ENCODE data around the gene PDE10A. TPM values are rescaled to one million over a fixed set of nuclear protein-coding genes. Genes with fewer than 3 reads are reported as not detected.

Gene PDE10A
- total and polyA plus RNA-seq, 2 of the 4 experiments (the other 2 are of a cell fraction): 3.4 to 12.4 TPM

DNA sequence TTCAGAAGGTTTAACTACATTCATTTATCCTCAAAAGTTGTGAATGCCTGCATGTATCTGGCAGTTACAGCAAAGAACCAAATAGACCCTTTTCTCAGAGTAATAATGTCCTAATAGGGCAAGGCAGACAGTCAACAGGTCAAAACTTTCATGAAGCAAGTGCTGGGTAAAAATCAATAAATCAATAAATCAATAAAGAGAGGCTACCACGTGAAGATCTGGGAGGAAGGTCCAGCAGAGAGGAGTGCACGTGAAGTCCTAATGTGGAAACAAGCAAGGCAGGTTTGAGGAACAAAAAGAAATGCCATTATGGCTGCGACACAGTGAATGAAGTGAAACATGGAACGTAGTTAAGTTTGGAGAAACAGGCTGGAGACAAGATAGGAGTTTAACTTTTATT is 317.3 kb downstream of the PDE10A start:
- Histone ChIP-seq H3K27ac (ENCODE audit: insufficient read depth, low read length) (no peak overlapping the region), H3K9me1 (ENCODE audit: insufficient read depth, low read length) (peaks cover 3% of the 10 kb centered on the region; the same call in 1 of the 2 replicates), H3K4me3 (ENCODE audit: insufficient read depth, low read depth, low read length) (no peak overlapping the region), H2BK5ac (ENCODE audit: low read depth, low read length, poor library complexity, severe bottlenecking) (no peak overlapping the region), H3K14ac (replicated peaks; ENCODE audit: low read depth, low read length) (no peak overlapping the region), H2AK5ac (ENCODE audit: low read depth, low read length) (no peak overlapping the region), H3K9ac (ENCODE audit: low read depth, low read length) (no peak overlapping the region), H4K20me1 (ENCODE audit: insufficient read depth, low read length) (no peaks in the 10 kb centered on the region), H3K9me3 (ENCODE audit: control insufficient read depth, insufficient read depth, low read length) (no peaks in the 10 kb centered on the region; the same call in 1 of the 2 replicates), H3K4me1 (ENCODE audit: control insufficient read depth, insufficient read depth, low read length) (no peaks in the 10 kb centered on the region), H3K4ac (ENCODE audit: low read depth, low read length) (no peak overlapping the region), H3K56ac (ENCODE audit: extremely low read depth, insufficient read depth, low read length) (no peak overlapping the region), H3K36me3 (ENCODE audit: control insufficient read depth, insufficient read depth, low read length) (peaks cover 6% of the 10 kb centered on the region; the same call in 1 of the 2 replicates), H2BK20ac (ENCODE audit: low read depth, low read length) (no peak overlapping the region), H4K91ac (ENCODE audit: insufficient read depth, low read depth, low read length) (no peak overlapping the region), H3K79me1 (ENCODE audit: low read depth in 1 of 2, low read length in 2 of 2) (no peaks in the 10 kb centered on the region), H2AK9ac (replicated peaks; ENCODE audit: low read depth, low read length, poor library complexity) (no peak overlapping the region), H4K5ac (ENCODE audit: low read depth, low read length) (no peak overlapping the region), H2AFZ (replicated peaks; ENCODE audit: low read length, poor library complexity) (no peak overlapping the region), H3K27me3 (ENCODE audit: control insufficient read depth, insufficient read depth, low read length) (no peaks in the 10 kb centered on the region), H3K4me2 (ENCODE audit: low read depth, low read length) (no peak overlapping the region), H2BK15ac (ENCODE audit: low read depth, low read length) (no peak overlapping the region), H3K23ac (ENCODE audit: low read depth, low read length) (no peak overlapping the region), H3K18ac (ENCODE audit: low read depth, low read length) (no peak overlapping the region), H2BK120ac (ENCODE audit: low read depth, low read length) (no peak overlapping the region), H4K8ac (ENCODE audit: low read depth in 2 of 2, low read length in 2 of 2) (no peak overlapping the region)
- dilution Hi-C loops (cut with HindIII; ENCODE audit: low sequenced_read_pairs, unreplicated experiment) (no loop called here), in situ Hi-C loops (cut with MboI; ENCODE audit: low sequenced_read_pairs) (no loop called here), intact Hi-C loops (cut with micrococcal nuclease) (no loop called here)
- 100% methylated on average over 2 of the region's 4 CpGs; no CpG with 5 or more reads in 1 of the 2 experiments for WGBS, 2 experiments (ENCODE audit: extremely low coverage in 2 of 2, insufficient read length in 1 of 2)
- ATAC-seq (ENCODE audit: low read depth) (no peak), DNase-seq (no peak)
- ChIA-PET POLR2A (ENCODE audit: unreplicated experiment) (no interaction called here), CTCF (no interaction called here)
- TF ChIP-seq, protein P1, sequence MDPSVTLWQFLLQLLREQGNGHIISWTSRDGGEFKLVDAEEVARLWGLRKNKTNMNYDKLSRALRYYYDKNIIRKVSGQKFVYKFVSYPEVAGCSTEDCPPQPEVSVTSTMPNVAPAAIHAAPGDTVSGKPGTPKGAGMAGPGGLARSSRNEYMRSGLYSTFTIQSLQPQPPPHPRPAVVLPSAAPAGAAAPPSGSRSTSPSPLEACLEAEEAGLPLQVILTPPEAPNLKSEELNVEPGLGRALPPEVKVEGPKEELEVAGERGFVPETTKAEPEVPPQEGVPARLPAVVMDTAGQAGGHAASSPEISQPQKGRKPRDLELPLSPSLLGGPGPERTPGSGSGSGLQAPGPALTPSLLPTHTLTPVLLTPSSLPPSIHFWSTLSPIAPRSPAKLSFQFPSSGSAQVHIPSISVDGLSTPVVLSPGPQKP (IDR thresholded peaks at IDR 0.05; ENCODE audit: borderline replicate concordance, low read depth, low read length): no peak
- TF ChIP-seq SMC3 (IDR thresholded peaks at IDR 0.05; ENCODE audit: low read depth, low read length): no peak
- no peak for TF ChIP-seq CHD1 (IDR thresholded peaks at IDR 0.05; ENCODE audit: low read depth, low read length)
- TF ChIP-seq MXI1 (IDR thresholded peaks at IDR 0.05; ENCODE audit: borderline replicate concordance, low read depth, low read length): no peak
- no peak for TF ChIP-seq MAZ (IDR thresholded peaks at IDR 0.05; ENCODE audit: borderline replicate concordance, low read depth, low read length)
- no TSS peak for BruUV-seq (replicated peaks)
